HG02798 (cell line): Measurements from ENCODE around the gene TMEM35B.
"Not testable (repeated sequence)": the region's sequence is repeated elsewhere in the genome, so short reads cannot be mapped to it uniquely, and the experiment has no call there.

Experiments used
- ATAC-seq: cut with Tn5 transposase; IDR thresholded peaks from one replicate; pipeline ENCODE4 v1.9.1; 2021; ENCODE audit warnings: mild to moderate bottlenecking; ENCODE audit not compliant: unreplicated experiment, poor library complexity

TMEM35B gene

GRCh38 chr1:34976384-34977209, 8.6 kb downstream of the TMEM35B start:
- ATAC-seq: no peak

GRCh38 chr1:34975771-34976170, 9.4 kb downstream of the TMEM35B start:
- no peak for ATAC-seq

GRCh38 chr1:34975338-34975737, 9.8 kb downstream of the TMEM35B start:
- no peak for ATAC-seq

- ATAC-seq: no peak
Measured at GRCh38 chr1:34974626-34975025, 10.5 kb downstream of the TMEM35B start.

- ATAC-seq: no peak
Measured at GRCh38 chr1:34973326-34973725, 11.8 kb downstream of the TMEM35B start.

GRCh38 chr1:34970829-34971228, 14.3 kb downstream of the TMEM35B start:
- no peak for ATAC-seq

GRCh38 chr1:34970220-34970735, 14.9 kb downstream of the TMEM35B start:
- ATAC-seq: no peak

GRCh38 chr1:34968297-34968696, 16.9 kb downstream of the TMEM35B start:
- not testable (repeated sequence) for ATAC-seq

- not testable (repeated sequence) for ATAC-seq
Measured at GRCh38 chr1:34967672-34968071, 17.5 kb downstream of the TMEM35B start.

GRCh38 chr1:34965597-34965996, 19.6 kb downstream of the TMEM35B start:
- no peak for ATAC-seq

GRCh38 chr1:34950428-34950827, 34.7 kb downstream of the TMEM35B start:
- ATAC-seq: no peak

GRCh38 chr1:34948739-34949138, 36.4 kb downstream of the TMEM35B start:
- not testable (repeated sequence) for ATAC-seq

GRCh38 chr1:34947641-34948314, 37.4 kb downstream of the TMEM35B start:
- ATAC-seq: not testable (repeated sequence)

- ATAC-seq: no peak
Measured at GRCh38 chr1:34946211-34946610, 38.9 kb downstream of the TMEM35B start.

- not testable (repeated sequence) for ATAC-seq
Measured at GRCh38 chr1:34941798-34942197, 43.3 kb downstream of the TMEM35B start.
